K562 (cell line): ENCODE results near the gene SPINK9. TPM values are rescaled to one million over a fixed set of nuclear protein-coding genes. Genes with fewer than 3 reads are reported as not detected.

ENCODE experiments used
- ATAC-seq: fragments of 200-7000 bp; cut with Tn5 transposase; 3 replicates; pipeline ENCODE4 v1.9.1; 2020; ENCODE audit warnings: moderate library complexity
- BruUV-seq: library from RNA; stranded (reverse); fragments of 400-500 nt; replicated peaks from 2 replicates; lab custom pipeline; 2021; lab: Mats Ljungman, UMichigan
- CTCF ChIA-PET: fragments of 300-600 bp; formaldehyde crosslinking; extraction: SDS; loops from one replicate; lab custom pipeline; 2021; ENCODE audit warnings: low intra/inter-chr PET ratio; lab: Yijun Ruan, JAX
- POLR2A ChIA-PET: fragments of 300-600, 350-650 bp; sonication (Branson Sonifier 250); formaldehyde crosslinking; extraction: SDS; loops from one replicate; lab custom pipeline; 2021; ENCODE audit warnings: antibody characterized with exemption, inconsistent platforms; lab: Yijun Ruan, JAX
- DNase-seq, 4 experiments: peaks; one replicate each; pipeline versions ENCODE4 v3.0.0 to v3.0.0-alpha.2; 2011 to 2018; ENCODE audit warnings: low spot score in 3 of 4, mixed read lengths in 3 of 4; ENCODE audit errors: extremely low read depth in 1 of 4
- FAIRE-seq: peaks from 2 replicates; lab custom pipeline; 2011; peaks lifted over from hg19 to GRCh38; lab: Jason Lieb, UNC
- H2AFZ ChIP-seq: 2 replicates; pipeline ENCODE4 v1.6.0; 2011; ENCODE audit warnings: low read depth, low read length, control low read depth, inconsistent platforms
- H3K27ac ChIP-seq: fragments of 200-600 bp; 3 replicates; pipeline ENCODE4 v1.8.0; 2011; ENCODE audit warnings: low read depth, mild to moderate bottlenecking, control low read depth, inconsistent platforms, low read length, moderate library complexity, mixed read lengths; ENCODE audit errors: extremely low read depth
- H3K27me3 ChIP-seq, 2 experiments: fragments of 300-600 bp in 1 of 2; 2 replicates in 1 of 2; 3 replicates in 1 of 2; pipeline versions ENCODE4 v1.6.0 to v1.8.0; 2011; ENCODE audit warnings: inconsistent platforms in 2 of 2, low read length in 2 of 2, mild to moderate bottlenecking in 1 of 2, mixed read lengths in 1 of 2, moderate library complexity in 1 of 2; ENCODE audit not compliant: control insufficient read depth in 2 of 2, insufficient read depth in 2 of 2
- H3K36me3 ChIP-seq: fragments of 300-600 bp; 3 replicates; pipeline ENCODE4 v1.8.0; 2011; ENCODE audit warnings: mild to moderate bottlenecking, low read length, inconsistent platforms; ENCODE audit not compliant: control insufficient read depth, insufficient read depth
- H3K4me1 ChIP-seq, 2 experiments: fragments of 200-600 bp in 1 of 2; replicated peaks in 1 of 2; 2 replicates in 1 of 2; 3 replicates in 1 of 2; pipeline versions ENCODE4 v1.5.1 to v1.8.0; 2011; ENCODE audit warnings: inconsistent platforms in 2 of 2, low read length in 2 of 2, mild to moderate bottlenecking in 1 of 2, mixed read lengths in 1 of 2, moderate library complexity in 1 of 2; ENCODE audit not compliant: control insufficient read depth in 2 of 2, insufficient read depth in 2 of 2
- H3K4me2 ChIP-seq: 2 replicates; pipeline ENCODE4 v1.6.1; 2011; ENCODE audit warnings: low read length, control low read depth, inconsistent platforms, mixed read lengths; ENCODE audit not compliant: insufficient read depth
- H3K4me3 ChIP-seq: fragments of 200-600 bp; sonication (generic), shearing (Covaris generic); 2 replicates; pipeline ENCODE4 v1.5.1; 2016; ENCODE audit warnings: control low read depth, inconsistent platforms
- H3K79me2 ChIP-seq: fragments of 200-600 bp; 3 replicates; pipeline ENCODE4 v1.8.0; 2011; ENCODE audit warnings: low read length, inconsistent platforms; ENCODE audit not compliant: control insufficient read depth, insufficient read depth
- H3K9ac ChIP-seq, 2 experiments: 2 replicates each; pipeline versions ENCODE4 v1.6.0 to v1.6.1; 2011; ENCODE audit warnings: low read depth in 2 of 2, low read length in 2 of 2, control low read depth in 1 of 2, inconsistent platforms in 1 of 2, mild to moderate bottlenecking in 1 of 2, mixed read lengths in 1 of 2; ENCODE audit not compliant: insufficient read depth in 1 of 2
- H3K9me1 ChIP-seq: one replicate; pipeline ENCODE4 v1.6.0; 2011; ENCODE audit warnings: inconsistent platforms, mild to moderate bottlenecking, low read length, moderate library complexity; ENCODE audit not compliant: control insufficient read depth, insufficient read depth
- H3K9me3 ChIP-seq: replicated peaks from 2 replicates; pipeline ENCODE4 v1.5.1; 2011; ENCODE audit warnings: low read depth, low read length, inconsistent platforms; ENCODE audit not compliant: control insufficient read depth, insufficient read depth
- H4K20me1 ChIP-seq: replicated peaks from 2 replicates; pipeline ENCODE4 v1.6.1; 2011; ENCODE audit warnings: low read length, inconsistent platforms, mixed read lengths; ENCODE audit not compliant: control insufficient read depth, insufficient read depth
- BACH1 ChIP-seq: fragments of 200-800 bp; sonication (Bioruptor generic); IDR thresholded peaks from 2 replicates; pipeline ENCODE4 v1.6.1; 2016; ENCODE audit warnings: missing genetic modification characterization, missing compliant biosample characterization
- CBX3 ChIP-seq, 2 experiments: IDR thresholded peaks; 1 replicate in 1 of 2; 2 replicates in 1 of 2; pipeline ENCODE4 v1.6.1; 2012; ENCODE audit warnings: inconsistent platforms in 2 of 2, low read length in 2 of 2, borderline replicate concordance in 1 of 2, control low read depth in 1 of 2
- CXXC5 ChIP-seq: fragments of 250-450 bp; sonication (Bioruptor Pico); IDR thresholded peaks from 2 replicates; pipeline ENCODE4 v1.8.0; 2022; ENCODE audit warnings: inconsistent platforms, mild to moderate bottlenecking, moderate library complexity
- GATA2 ChIP-seq: sonication (generic); formaldehyde crosslinking; IDR thresholded peaks from 2 replicates; pipeline ENCODE4 v1.4.0; 2020; ENCODE audit warnings: mild to moderate bottlenecking, missing genetic modification reagents
- NCOA4 ChIP-seq: fragments of 450-650 bp; IDR thresholded peaks from 2 replicates; pipeline ENCODE4 v1.6.1; 2018; ENCODE audit warnings: mild to moderate bottlenecking; ENCODE audit not compliant: partially characterized antibody
- RBM17 ChIP-seq: fragments of 200-400 bp; formaldehyde crosslinking; IDR thresholded peaks from 2 replicates; pipeline ENCODE4 v1.6.1; 2017; ENCODE audit warnings: low read depth, mild to moderate bottlenecking, low read length, borderline replicate concordance
- UBTF ChIP-seq, 2 experiments: IDR thresholded peaks; 2 replicates each; pipeline ENCODE4 v1.6.1; 2012; ENCODE audit warnings: improper control_type of control experiment in 2 of 2, low read depth in 2 of 2, low read length in 2 of 2, borderline replicate concordance in 1 of 2
- YY1 ChIP-seq, 3 experiments: IDR thresholded peaks; 2 replicates each; pipeline ENCODE4 v1.6.1; 2011; ENCODE audit warnings: low read length in 2 of 3, mild to moderate bottlenecking in 2 of 3, moderate library complexity in 2 of 3, borderline replicate concordance in 1 of 3, control low read depth in 1 of 3, low read depth in 1 of 3; ENCODE audit not compliant: insufficient read depth in 3 of 3, insufficient replicate concordance in 2 of 3, control insufficient read depth in 1 of 3, insufficient read length in 1 of 3; ENCODE audit errors: extremely low read depth in 1 of 3
- ZNF239 ChIP-seq: fragments of 250-450 bp; sonication (Bioruptor Pico); IDR thresholded peaks from 2 replicates; pipeline ENCODE4 v1.4.0; 2020; ENCODE audit warnings: mild to moderate bottlenecking
- WGBS: fragments of 100-300 bp; shearing (Covaris generic); methylation state at CpG from one replicate; pipeline ENCODE4 v1.1.6; 2016; ENCODE audit warnings: low coverage, mixed read lengths; ENCODE audit not compliant: insufficient coverage; ENCODE audit errors: missing lambda C conversion rate; 5-methylcytosine and 5-hydroxymethylcytosine counted together
- in situ Hi-C: fragments of 300-500 bp; cut with MboI; formaldehyde crosslinking; loops from 4 replicates; pipeline ENCODE4 v1.15.0; 2018; ENCODE audit warnings: inconsistent platforms, mixed read lengths
- intact Hi-C: fragments of 100-400 bp; cut with micrococcal nuclease; formaldehyde crosslinking; loops from 2 replicates; pipeline ENCODE4 v1.14.2; 2022
- polyA plus RNA-seq, 8 experiments: library from polyadenylated mRNA; depleted of rRNA in 4 of 8; stranded (reverse) in 5 of 8; unstranded in 3 of 8; fragments of >200 nt; fragmentation: Nextera tagmentation in 2 of 8; fragmentation: Illumina TruSeq in 1 of 8; extraction: Ambion mirVana in 2 of 8; extraction: Trizol in 1 of 8; gene quantifications; 2 replicates each; pipeline versions ENCODE4 v1.2.1 to v1.2.3, GENCODE V29; 2011 to 2014; ENCODE audit warnings: inconsistent platforms in 1 of 8, missing spikeins in 1 of 8
- total RNA-seq, 7 experiments: library from RNA; depleted of rRNA in 6 of 7; stranded (reverse); fragments of >200 nt in 6 of 7; fragmentation: Illumina TruSeq in 2 of 7; extraction: Trizol in 2 of 7; gene quantifications; 2 replicates each; pipeline versions ENCODE4 v1.2.1 to v1.2.3, GENCODE V29; 2011 to 2021; ENCODE audit warnings: low replicate concordance in 1 of 7
- TF ChIP-seq, protein P1 (sequence below): sonication (generic); formaldehyde crosslinking; IDR thresholded peaks from 2 replicates; pipeline ENCODE4 v1.8.0; 2022; ENCODE audit warnings: mild to moderate bottlenecking, missing genetic modification reagents
- TF ChIP-seq, protein P2 (sequence below): fragments of 450-650 bp; IDR thresholded peaks from 2 replicates; pipeline ENCODE4 v1.6.1; 2016; ENCODE audit warnings: low read depth, mild to moderate bottlenecking, moderate library complexity

The SPINK9 gene
- total and polyA plus RNA-seq, 9 of the 15 experiments (the other 6 are each of a cell fraction or from before 2014, with no cell fraction given) = not detected

GRCh38 chr5:148378670-148379069, 43.3 kb downstream of the SPINK9 start:
- Histone ChIP-seq H3K9me1 (no peaks in the 10 kb centered on the region), H3K4me2 (no peak overlapping the region), H4K20me1 (no peaks in the 10 kb centered on the region), H3K4me1 (no peaks in the 10 kb centered on the region), H3K36me3 (no peaks in the 10 kb centered on the region), H3K9me3 (no peaks in the 10 kb centered on the region), H3K79me2 (no peaks in the 10 kb centered on the region), H3K27ac (no peak overlapping the region), H3K27me3 (no peaks in the 10 kb centered on the region; a peak in 1 of 5 replicates), H3K4me3 (no peak overlapping the region), H3K9ac (no peak overlapping the region), H2AFZ (no peak overlapping the region)
- intact Hi-C loops = no loop called here
- ChIA-PET POLR2A (interaction anchor here (0.6 kb wide), 1 partner anchor 398 kb away, joined by 3 read pairs; no protein-coding TSS in a partner anchor), CTCF (no interaction called here)
- TF ChIP-seq CBX3 (IDR thresholded peaks at IDR 0.05; ENCODE audit: borderline replicate concordance in 1 of 2, low read length in 2 of 2) (peak in 1 of 2 experiments; percentile 43; a peak in 1 of 3 replicates), UBTF (IDR thresholded peaks at IDR 0.05; ENCODE audit: borderline replicate concordance in 1 of 2, low read depth in 2 of 2, low read length in 2 of 2) (no peak), ZNF239 (CRISPR knock-in tag) (no peak), CXXC5 (CRISPR knock-in tag) (no peak), GATA2 (CRISPR knock-in tag) (no peak), BACH1 (tag) (no peak), RBM17 (no peak), YY1 (IDR thresholded peaks at IDR 0.05; ENCODE audit: borderline replicate concordance in 1 of 3, control insufficient read depth in 1 of 3, extremely low read depth in 1 of 3, insufficient read depth in 3 of 3, insufficient read length in 1 of 3, insufficient replicate concordance in 2 of 3, low read depth in 1 of 3, low read length in 2 of 3) (peak in 1 of 3 experiments; percentile 26), NCOA4 (no peak)
- TF ChIP-seq, protein P1, sequence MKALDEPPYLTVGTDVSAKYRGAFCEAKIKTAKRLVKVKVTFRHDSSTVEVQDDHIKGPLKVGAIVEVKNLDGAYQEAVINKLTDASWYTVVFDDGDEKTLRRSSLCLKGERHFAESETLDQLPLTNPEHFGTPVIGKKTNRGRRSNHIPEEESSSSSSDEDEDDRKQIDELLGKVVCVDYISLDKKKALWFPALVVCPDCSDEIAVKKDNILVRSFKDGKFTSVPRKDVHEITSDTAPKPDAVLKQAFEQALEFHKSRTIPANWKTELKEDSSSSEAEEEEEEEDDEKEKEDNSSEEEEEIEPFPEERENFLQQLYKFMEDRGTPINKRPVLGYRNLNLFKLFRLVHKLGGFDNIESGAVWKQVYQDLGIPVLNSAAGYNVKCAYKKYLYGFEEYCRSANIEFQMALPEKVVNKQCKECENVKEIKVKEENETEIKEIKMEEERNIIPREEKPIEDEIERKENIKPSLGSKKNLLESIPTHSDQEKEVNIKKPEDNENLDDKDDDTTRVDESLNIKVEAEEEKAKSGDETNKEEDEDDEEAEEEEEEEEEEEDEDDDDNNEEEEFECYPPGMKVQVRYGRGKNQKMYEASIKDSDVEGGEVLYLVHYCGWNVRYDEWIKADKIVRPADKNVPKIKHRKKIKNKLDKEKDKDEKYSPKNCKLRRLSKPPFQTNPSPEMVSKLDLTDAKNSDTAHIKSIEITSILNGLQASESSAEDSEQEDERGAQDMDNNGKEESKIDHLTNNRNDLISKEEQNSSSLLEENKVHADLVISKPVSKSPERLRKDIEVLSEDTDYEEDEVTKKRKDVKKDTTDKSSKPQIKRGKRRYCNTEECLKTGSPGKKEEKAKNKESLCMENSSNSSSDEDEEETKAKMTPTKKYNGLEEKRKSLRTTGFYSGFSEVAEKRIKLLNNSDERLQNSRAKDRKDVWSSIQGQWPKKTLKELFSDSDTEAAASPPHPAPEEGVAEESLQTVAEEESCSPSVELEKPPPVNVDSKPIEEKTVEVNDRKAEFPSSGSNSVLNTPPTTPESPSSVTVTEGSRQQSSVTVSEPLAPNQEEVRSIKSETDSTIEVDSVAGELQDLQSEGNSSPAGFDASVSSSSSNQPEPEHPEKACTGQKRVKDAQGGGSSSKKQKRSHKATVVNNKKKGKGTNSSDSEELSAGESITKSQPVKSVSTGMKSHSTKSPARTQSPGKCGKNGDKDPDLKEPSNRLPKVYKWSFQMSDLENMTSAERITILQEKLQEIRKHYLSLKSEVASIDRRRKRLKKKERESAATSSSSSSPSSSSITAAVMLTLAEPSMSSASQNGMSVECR (CRISPR knock-in tag) = no peak
- TF ChIP-seq, protein P2, sequence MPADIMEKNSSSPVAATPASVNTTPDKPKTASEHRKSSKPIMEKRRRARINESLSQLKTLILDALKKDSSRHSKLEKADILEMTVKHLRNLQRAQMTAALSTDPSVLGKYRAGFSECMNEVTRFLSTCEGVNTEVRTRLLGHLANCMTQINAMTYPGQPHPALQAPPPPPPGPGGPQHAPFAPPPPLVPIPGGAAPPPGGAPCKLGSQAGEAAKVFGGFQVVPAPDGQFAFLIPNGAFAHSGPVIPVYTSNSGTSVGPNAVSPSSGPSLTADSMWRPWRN = no peak
- in situ Hi-C loops = loop anchor here (10.0 kb wide), 1 partner anchor 194 kb away; no protein-coding TSS in a partner anchor
- DNase-seq (no peak), ATAC-seq (no peak), FAIRE-seq (no peak)
- 22% methylated on average over 3 of the region's 3 CpGs for WGBS
- BruUV-seq = no TSS peak
